Lower leg skin (tissue), 3 donors: ENCODE results near the gene IFNGR2.
"Not testable (repeated sequence)": the region's sequence is repeated elsewhere in the genome, so short reads cannot be mapped to it uniquely, and the experiment has no call there.

Experiments
- POLR2A ChIP-seq, 2 donors: fragments of 450-650 bp; IDR thresholded peaks; one replicate each; pipeline ENCODE4 v1.6.1; 2016 to 2017; ENCODE audit warnings: antibody characterized with exemption in 2 of 2, mild to moderate bottlenecking in 1 of 2, moderate library complexity in 1 of 2
- TF ChIP-seq, protein P1 (sequence below), 3 donors: fragments of 450-650 bp; IDR thresholded peaks; one replicate each; pipeline ENCODE4 v1.5.1; 2016; ENCODE audit warnings: antibody characterized with exemption in 3 of 3, mild to moderate bottlenecking in 3 of 3, moderate library complexity in 2 of 3

DNA sequence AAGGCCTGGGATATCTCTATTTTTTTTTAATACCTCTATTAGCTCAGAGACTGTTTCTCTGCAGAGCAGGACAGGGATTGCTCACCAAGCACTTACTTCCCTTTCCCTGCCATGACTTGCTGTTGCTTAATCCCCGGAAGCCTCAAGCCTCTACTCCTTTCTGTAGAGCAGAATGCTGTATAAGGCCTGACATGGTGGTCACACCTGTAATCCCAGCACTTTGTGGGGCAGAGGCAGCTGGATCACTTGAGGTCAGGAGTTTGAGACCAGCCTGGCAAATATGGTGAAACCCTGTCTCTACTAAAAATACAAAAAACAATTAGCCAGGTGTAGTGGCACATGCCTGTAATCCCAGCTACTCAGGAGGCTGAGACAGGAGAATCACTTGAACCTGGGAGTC is 23.3 kb upstream of the IFNGR2 start:
- TF ChIP-seq, protein P1, sequence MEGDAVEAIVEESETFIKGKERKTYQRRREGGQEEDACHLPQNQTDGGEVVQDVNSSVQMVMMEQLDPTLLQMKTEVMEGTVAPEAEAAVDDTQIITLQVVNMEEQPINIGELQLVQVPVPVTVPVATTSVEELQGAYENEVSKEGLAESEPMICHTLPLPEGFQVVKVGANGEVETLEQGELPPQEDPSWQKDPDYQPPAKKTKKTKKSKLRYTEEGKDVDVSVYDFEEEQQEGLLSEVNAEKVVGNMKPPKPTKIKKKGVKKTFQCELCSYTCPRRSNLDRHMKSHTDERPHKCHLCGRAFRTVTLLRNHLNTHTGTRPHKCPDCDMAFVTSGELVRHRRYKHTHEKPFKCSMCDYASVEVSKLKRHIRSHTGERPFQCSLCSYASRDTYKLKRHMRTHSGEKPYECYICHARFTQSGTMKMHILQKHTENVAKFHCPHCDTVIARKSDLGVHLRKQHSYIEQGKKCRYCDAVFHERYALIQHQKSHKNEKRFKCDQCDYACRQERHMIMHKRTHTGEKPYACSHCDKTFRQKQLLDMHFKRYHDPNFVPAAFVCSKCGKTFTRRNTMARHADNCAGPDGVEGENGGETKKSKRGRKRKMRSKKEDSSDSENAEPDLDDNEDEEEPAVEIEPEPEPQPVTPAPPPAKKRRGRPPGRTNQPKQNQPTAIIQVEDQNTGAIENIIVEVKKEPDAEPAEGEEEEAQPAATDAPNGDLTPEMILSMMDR (IDR thresholded peaks at IDR 0.05): not testable (repeated sequence)
- not testable (repeated sequence) for TF ChIP-seq POLR2A (IDR thresholded peaks at IDR 0.05)
